NCI-H2107 (cell line): ENCODE data around the gene SLC25A53.
A peak's percentile ranks its signal among the peaks of the same experiment; 100 is the strongest.
"Not testable (repeated sequence)": the region's sequence is repeated elsewhere in the genome, so short reads cannot be mapped to it uniquely, and the experiment has no call there.

Experiments
- DNase-seq: peaks from one replicate; lab custom pipeline; 2025; lab: John Stamatoyannopoulos, UW

SLC25A53 gene

DNA sequence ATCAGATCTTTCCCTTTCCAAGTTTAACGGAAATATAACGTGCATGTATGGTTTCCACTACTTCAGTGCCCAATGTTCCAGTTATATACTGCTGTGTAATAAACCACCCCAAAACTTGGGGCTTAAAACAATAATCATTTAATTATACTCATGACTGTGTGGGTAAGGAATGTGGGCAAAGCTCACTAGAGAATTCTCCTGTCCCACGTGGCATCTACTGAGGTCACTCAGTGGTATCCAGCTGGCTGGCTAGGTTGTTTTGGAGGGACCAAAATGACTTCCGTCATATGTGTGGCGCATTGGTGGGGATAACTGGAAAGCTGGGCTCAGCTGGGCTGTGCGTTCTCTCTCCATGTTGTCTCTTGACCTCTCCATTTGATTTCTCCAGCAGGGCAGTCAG lies 26.0 kb downstream of the SLC25A53 start:
- DNase-seq, result no peak

DNA sequence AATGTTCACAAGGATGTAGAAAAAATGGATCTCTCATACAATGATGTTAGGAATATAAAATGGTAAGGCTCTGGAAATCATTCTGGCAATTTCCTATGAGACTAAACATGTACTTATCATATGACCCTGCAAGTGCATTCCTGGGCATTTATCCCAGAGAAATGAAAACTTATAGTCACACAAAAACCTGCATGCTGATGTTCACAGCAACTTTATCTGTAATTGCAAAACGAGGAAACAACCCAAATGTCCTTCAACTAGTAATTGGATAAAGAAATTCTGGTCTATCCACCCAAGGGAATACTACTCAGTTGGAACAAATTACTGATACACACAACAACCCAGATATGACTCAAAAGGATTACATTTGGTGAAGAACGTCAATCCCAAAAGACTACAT lies 30.0 kb downstream of the SLC25A53 start:
- DNase-seq, result no peak

GRCh38 chrX:104122829-104123228 lies 34.0 kb downstream of the SLC25A53 start:
- no peak for DNase-seq

DNA sequence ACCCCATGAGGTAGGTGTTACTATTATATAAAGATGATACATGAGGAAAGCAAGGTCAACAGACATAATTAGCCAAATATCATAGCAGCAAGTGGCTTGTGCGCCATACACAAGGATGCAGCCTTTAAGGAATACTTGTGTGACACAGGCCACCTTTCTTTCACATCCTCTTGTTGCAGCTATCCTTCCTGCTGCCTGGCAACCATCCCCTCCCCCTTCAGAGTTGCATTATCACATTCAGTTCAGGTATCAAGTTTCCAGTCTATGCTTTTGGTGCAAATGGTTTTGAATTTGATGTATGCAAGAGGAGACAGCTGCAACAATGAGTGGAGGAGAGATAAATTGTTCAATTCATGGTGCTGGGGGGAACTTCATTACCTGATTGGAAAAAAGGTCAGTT lies 38.0 kb downstream of the SLC25A53 start:
- peak; percentile 31 for DNase-seq

DNA sequence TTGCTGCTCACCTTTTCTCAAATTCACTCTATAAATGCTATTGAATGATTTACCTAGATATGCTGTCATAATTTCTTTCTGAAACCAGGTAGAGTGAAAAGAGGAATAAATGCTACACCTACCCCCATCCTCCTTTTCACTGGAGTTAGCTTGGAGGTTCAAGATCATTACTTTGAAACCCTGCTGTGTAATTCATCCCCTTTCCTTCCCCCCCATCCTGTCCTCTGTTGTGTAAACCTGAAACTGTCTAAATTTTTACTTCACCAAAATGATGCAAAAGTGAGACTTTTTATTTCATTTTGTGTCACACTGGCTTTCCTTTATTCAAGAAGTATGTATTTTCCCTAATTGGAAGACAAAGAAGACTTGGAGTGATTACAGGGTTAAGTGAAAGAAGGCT lies 39.0 kb downstream of the SLC25A53 start:
- no peak for DNase-seq

- DNase-seq, result peak; percentile 52
These were observed 43.4 kb downstream of the SLC25A53 start for GRCh38 chrX:104113222-104113965.

DNA sequence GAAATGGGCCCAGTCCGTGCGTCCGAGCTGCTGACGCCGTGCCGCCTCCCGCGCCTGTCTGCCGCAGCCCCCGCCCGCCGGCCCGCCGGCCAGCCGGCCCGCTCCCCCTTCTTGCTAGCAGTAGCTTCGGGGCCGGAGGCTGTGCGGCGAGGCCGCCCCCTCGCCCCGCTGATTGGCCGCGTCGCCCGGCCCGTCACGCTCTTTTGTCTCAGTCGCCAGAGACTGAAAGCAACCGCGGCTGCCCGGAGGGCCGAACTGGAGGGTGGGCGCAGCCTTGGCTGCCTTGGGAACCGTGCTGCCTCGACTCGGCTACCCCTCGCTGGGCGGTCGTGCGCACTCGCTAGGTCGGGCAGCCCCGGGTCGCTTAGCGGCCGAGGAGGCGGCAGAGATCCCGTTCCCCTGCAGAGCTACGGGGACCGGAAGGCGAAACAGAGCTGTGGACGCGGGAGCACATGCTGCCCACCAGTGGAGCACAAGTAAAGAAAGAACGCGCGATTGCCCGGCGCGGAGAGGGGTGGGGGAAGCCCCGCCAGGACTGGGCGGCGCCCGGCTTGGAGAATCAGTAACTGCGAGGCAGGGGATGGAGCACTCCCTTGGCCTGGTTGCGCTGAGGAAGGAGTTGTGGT lies 44.4 kb downstream of the SLC25A53 start, which contains the start of gene ZCCHC18:
Gene ZCCHC18, plus strand, starts transcription at position 198 of the 626 bp plus-strand sequence. CDS start 1,589 bp downstream, outside the sequence.
- DNase-seq, result no peak

GRCh38 chrX:104110491-104111240 lies 46.1 kb downstream of the SLC25A53 start:
- not testable (repeated sequence) for DNase-seq

DNA sequence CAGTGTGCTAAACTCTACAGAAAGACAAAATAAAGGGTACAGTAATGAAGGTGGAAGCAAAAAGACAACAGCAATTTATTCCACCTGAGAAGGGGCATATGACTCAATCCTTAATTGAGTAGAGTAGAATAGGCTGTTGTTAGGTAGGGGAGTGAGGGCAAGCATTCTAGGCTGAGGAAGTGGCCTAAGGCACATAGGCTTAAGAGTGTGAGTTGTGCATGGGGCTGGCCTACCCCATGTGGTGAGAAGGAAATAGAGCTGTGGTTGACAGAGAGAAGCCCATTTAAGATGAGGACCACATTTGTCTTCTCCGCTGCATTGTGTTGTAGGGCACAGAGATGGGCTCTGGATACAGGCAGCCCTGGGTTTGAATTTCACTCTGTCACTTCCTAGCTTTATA lies 47.9 kb downstream of the SLC25A53 start:
- DNase-seq, result no peak

GRCh38 chrX:104105330-104106262 lies 51.2 kb downstream of the SLC25A53 start:
- no peak for DNase-seq

DNA sequence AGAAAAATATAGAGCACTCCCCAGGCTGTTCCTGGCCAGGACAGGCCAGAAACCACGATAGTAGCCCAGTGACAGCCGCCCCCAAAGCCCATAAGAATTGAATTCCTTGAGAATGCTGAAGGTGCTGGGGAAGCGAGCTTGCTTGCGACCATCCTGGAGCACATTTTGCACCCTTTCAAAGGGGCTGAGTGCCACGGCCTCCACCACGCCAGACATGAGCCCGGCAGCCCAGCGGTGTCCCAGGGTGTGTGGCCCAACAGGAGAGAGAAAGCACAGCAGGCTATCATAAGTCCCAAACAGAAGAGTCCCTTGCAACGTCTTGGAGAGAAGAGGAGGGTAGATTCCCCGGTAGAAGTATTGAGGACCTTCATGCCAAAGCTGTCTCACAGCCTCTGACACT lies 52.1 kb downstream of the SLC25A53 start:
- DNase-seq, result no peak

- no peak for DNase-seq
These were observed 57.9 kb downstream of the SLC25A53 start for GRCh38 chrX:104098919-104099318.

- peak; percentile 38 for DNase-seq
These were observed 58.5 kb downstream of the SLC25A53 start for GRCh38 chrX:104098151-104098808.

- no peak for DNase-seq
These were observed 70.9 kb downstream of the SLC25A53 start for GRCh38 chrX:104085919-104086318.

GRCh38 chrX:104085477-104085876 lies 71.3 kb downstream of the SLC25A53 start:
- DNase-seq, result no peak

- DNase-seq, result no peak
These were observed 72.1 kb downstream of the SLC25A53 start for GRCh38 chrX:104084534-104085277.

GRCh38 chrX:104084063-104084462 lies 72.7 kb downstream of the SLC25A53 start:
- no peak for DNase-seq

- not testable (repeated sequence) for DNase-seq
These were observed 79.0 kb downstream of the SLC25A53 start for GRCh38 chrX:104077854-104078253.

- DNase-seq, result not testable (repeated sequence)
These were observed 80.9 kb downstream of the SLC25A53 start, which contains the start of gene TMSB15C for GRCh38 chrX:104075778-104076445. TMSB15C (minus strand) TSS chrX:104076236.

DNA sequence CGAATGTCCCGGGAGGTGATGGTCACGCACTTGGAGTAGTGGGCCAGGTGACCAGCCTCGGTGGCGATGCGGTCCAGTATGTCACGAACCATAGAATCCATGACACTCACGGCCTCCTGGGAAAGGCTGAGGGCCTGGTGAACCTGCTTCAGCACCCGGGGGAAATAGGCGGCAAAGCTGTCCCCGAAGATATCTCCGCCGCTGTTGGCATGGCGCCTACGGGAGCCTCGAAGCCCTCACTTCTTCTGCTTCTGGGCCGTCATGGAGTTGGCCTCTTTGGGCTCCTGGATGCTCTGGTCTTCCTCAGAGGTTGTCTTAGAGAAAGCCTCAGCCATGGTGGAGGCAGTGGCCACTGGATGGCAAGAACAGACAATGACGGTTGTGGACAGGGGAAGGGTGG lies 94.2 kb downstream of the SLC25A53 start:
- DNase-seq, result not testable (repeated sequence)
